Small intestine (tissue), 16 donors: ENCODE results near the gene HDAC11. TPM values are rescaled to one million over a fixed set of nuclear protein-coding genes. Genes with fewer than 3 reads are reported as not detected.
"Not testable (repeated sequence)": the region's sequence is repeated elsewhere in the genome, so short reads cannot be mapped to it uniquely, and the experiment has no call there.

ENCODE experiments used
- DNase-seq, 2 donors: peaks; one replicate each; pipeline versions ENCODE4 v3.0.0 to v3.0.0-alpha.2; 2013
- FAIRE-seq: peaks from 2 replicates; lab custom pipeline; 2012; peaks lifted over from hg19 to GRCh38; lab: Jason Lieb, UNC
- H3K27ac ChIP-seq, 3 donors: one replicate each; pipeline ENCODE4 v1.5.1; 2013; ENCODE audit warnings: low read length in 2 of 3, mild to moderate bottlenecking in 2 of 3, control low read depth in 1 of 3, inconsistent platforms in 1 of 3, low read depth in 1 of 3, moderate library complexity in 1 of 3
- H3K27me3 ChIP-seq, 3 donors: one replicate each; pipeline ENCODE4 v1.6.1; 2013; ENCODE audit warnings: low read length in 3 of 3, inconsistent platforms in 1 of 3; ENCODE audit not compliant: control insufficient read depth in 3 of 3, insufficient read depth in 3 of 3
- H3K36me3 ChIP-seq, 3 donors: one replicate each; pipeline ENCODE4 v1.6.1; 2013; ENCODE audit warnings: low read length in 3 of 3, inconsistent platforms in 1 of 3, low read depth in 1 of 3, mild to moderate bottlenecking in 1 of 3, moderate library complexity in 1 of 3; ENCODE audit not compliant: control insufficient read depth in 3 of 3, insufficient read depth in 2 of 3
- H3K4me1 ChIP-seq, 3 donors: one replicate each; pipeline ENCODE4 v1.6.1; 2013; ENCODE audit warnings: low read length in 2 of 3, inconsistent platforms in 1 of 3, low read depth in 1 of 3, mild to moderate bottlenecking in 1 of 3, moderate library complexity in 1 of 3; ENCODE audit not compliant: control insufficient read depth in 3 of 3, insufficient read depth in 2 of 3
- H3K4me3 ChIP-seq, 3 donors: one replicate each; pipeline ENCODE4 v1.5.1; 2013; ENCODE audit warnings: low read length in 3 of 3, control low read depth in 1 of 3, inconsistent platforms in 1 of 3, low read depth in 1 of 3, mild to moderate bottlenecking in 1 of 3, moderate library complexity in 1 of 3
- H3K9me3 ChIP-seq, 2 donors: one replicate each; pipeline ENCODE4 v1.6.1; 2013; ENCODE audit warnings: low read depth in 1 of 2, low read length in 1 of 2; ENCODE audit not compliant: control insufficient read depth in 2 of 2, insufficient read depth in 1 of 2
- WGBS, 3 donors: extraction: QIAGEN DNeasy Blood & Tissue Kit; methylation state at CpG; one replicate each; pipeline ENCODE4 v1.1.7; 2013; 5-methylcytosine and 5-hydroxymethylcytosine counted together
- long read RNA-seq, 10 donors: transcript quantifications; one replicate each; lab custom pipeline, GENCODE V29; 2026
- polyA plus RNA-seq, 4 donors: library from polyadenylated mRNA; stranded (reverse) in 3 of 4; unstranded in 1 of 4; fragments of 200-250 nt in 3 of 4; fragments of 120-200 nt in 1 of 4; gene quantifications; one replicate each; pipeline versions ENCODE4 v1.2.1 to v1.2.3, GENCODE V29; 2013
- donor health status: healthy with polysubstance abuse.
- donor health status: control.
- donor health status: control.
- donor health status: Bipolar disorder and iron deficiency.
- donor health status: healthy.

The HDAC11 gene, protein sequence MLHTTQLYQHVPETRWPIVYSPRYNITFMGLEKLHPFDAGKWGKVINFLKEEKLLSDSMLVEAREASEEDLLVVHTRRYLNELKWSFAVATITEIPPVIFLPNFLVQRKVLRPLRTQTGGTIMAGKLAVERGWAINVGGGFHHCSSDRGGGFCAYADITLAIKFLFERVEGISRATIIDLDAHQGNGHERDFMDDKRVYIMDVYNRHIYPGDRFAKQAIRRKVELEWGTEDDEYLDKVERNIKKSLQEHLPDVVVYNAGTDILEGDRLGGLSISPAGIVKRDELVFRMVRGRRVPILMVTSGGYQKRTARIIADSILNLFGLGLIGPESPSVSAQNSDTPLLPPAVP
- polyA plus RNA-seq: 10 to 100 TPM; 12.4 to 20.8 (median 18.7) TPM
- long read RNA-seq, donor 1: 0 reads
- long read RNA-seq, donor 2, partial matches to known transcripts: 0 of 1 reads
- long read RNA-seq, donor 2, other reads (novel, unspliced or antisense): 0 of 1 reads
- long read RNA-seq, donor 3, partial matches to known transcripts: 0 of 1 reads
- long read RNA-seq, donor 3, other reads (novel, unspliced or antisense): 0 of 1 reads
- long read RNA-seq, donor 4: 0 reads
- long read RNA-seq, donor 5: 0 reads
- long read RNA-seq, donor 6, partial matches to known transcripts: 0 of 6 reads
- long read RNA-seq, donor 6, other reads (novel, unspliced or antisense): 0 of 6 reads
- long read RNA-seq, donor 7: 0 reads
- long read RNA-seq, donor 8: 0 reads
- long read RNA-seq, donor 9: 0 reads
- long read RNA-seq, donor 10, partial matches to known transcripts: 0 of 3 reads
- long read RNA-seq, donor 10, other reads (novel, unspliced or antisense): 0 of 3 reads

DNA sequence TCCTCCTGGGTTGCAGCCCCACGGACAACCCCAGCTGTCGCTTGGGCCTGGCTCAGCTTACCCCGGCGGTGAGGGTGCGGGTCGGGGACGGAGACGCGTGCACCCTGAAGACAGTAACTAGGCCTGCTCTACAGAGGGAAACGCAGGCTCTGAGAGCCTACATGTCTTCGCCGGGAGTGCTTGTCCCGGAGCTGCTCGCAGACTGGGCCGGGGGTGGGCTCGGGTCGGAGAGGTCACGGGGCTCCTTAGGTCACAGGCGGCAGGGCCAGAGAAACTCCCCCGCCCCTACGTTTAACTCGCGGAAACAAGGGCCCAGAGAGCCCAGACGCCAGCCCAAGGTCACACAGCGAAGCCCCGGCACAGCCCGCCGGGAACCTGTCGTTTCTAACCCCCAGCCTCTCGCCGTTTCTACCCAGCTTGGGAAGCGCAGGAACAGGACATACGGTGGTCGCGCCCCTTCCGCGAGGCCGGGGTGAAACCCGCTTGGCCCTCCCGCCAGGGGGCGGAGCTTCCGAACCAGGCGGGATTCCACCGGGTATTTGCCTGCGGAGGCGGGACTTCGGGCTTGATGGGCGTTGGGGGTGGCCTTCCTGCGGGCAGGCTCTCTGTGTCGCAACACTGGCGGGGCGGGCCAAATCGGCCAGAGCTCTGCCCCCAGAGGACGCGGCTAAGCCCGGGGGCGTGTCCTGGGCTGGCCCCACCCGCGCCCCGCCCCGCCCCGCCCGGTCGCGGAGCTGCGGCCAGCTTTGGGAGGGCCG, at the start of gene HDAC11:
HDAC11 (plus strand) TSS at position 725 of the 758 bp plus-strand sequence. CDS start 42 bp downstream, outside the sequence.
- WGBS, 3 donors: 0 to 1% (median 0%) methylated on average over 47 to 67 of the region's 67 CpGs
- Histone ChIP-seq H3K36me3 (peaks cover 0 to 17% (median 0%) of the 10 kb centered on the region in 3 donors), H3K9me3 (no peaks in the 10 kb centered on the region), H3K4me3 (peak within 1 kb of the TSS; percentile 51 to 85 (median 65)), H3K27ac (peak within 1 kb of the TSS; percentile 80 to 93 (median 84)), H3K4me1 (peaks cover 0 to 36% (median 3%) of the 10 kb centered on the region in 3 donors), H3K27me3 (no peaks in the 10 kb centered on the region)
- FAIRE-seq: no peak
- DNase-seq: peak; percentile 98 to 99

DNA sequence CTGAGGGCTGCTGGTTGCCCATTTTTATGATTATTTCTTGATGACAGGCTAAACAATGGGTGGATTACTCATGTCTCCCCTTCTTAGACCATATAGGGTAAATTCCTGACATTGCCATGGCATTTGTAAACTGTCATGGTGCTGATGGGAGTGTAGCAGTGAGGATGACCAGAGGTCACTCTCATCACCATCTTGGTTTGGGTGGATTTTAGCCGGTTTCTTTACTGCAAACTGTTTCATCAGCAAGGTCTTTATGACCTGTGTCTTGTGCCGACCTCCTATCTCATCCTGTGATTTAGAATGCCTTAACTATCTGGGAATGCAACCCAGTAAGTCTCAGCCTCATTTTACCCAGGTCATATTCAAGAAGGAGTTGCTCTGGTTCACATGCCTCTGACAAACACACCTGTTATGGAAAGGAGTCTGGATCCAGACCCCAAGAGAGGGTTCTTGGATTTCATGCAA, 49.7 kb upstream of the HDAC11 start:
- not testable (repeated sequence) for FAIRE-seq, H3K27ac ChIP-seq, H3K9me3 ChIP-seq, H3K27me3 ChIP-seq, DNase-seq, H3K4me3 ChIP-seq, H3K4me1 ChIP-seq, H3K36me3 ChIP-seq
- WGBS, 3 donors: 80 to 85% (median 85%) methylated on average over 2 of the region's 2 CpGs

DNA sequence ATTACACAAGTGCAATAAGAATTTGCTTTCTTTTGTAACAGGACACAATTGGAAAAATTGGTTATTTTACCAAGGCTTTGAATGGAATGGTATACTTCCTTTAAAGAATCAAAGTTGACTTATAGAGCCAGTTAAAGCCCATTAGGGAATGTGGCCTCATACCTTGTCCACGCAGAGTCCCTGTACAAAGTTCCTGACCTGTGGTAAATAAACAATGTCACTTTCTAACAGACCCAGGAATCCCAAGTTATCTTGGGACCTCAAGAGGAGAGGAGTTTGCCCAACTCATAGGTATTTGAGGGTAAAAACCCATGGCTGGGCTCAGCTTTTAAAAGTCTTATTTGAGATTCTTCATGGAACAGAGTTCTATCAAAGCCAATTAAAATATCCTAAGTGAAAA, 48.0 kb upstream of the HDAC11 start:
- no peak for DNase-seq
- Histone ChIP-seq H3K27me3 (peaks cover 0 to 2% (median 0%) of the 10 kb centered on the region in 3 donors), H3K4me1 (no peaks in the 10 kb centered on the region), H3K36me3 (no peaks in the 10 kb centered on the region), H3K27ac (no peak overlapping the region), H3K4me3 (no peak overlapping the region), H3K9me3 (no peaks in the 10 kb centered on the region)
- 81 to 87% (median 85%) methylated on average over 1 of the region's 1 CpG for WGBS, 3 donors
- FAIRE-seq: no peak

DNA sequence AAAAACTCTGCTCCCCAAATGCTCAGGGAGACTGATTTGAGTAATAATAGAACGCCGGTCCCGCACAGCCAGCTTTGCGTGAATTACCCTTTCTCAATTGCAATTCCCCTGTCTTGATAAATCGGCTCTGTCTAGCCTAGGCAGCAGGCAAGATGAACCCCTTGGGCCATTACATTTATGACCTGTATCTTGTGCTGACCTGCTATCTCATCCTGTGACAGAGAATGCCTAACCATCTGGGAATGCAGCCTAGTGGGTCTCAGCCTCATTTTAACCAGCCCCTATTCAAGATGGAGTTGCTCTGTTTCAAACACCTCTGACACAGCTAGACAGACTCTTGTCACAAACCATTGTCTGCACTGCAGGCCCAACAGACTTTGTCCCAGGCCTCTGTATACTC, 46.2 kb upstream of the HDAC11 start:
- FAIRE-seq (no peak), DNase-seq (no peak)
- H3K27ac ChIP-seq: no peak overlapping the region
- H3K27me3 ChIP-seq: peaks cover 0 to 4% (median 0%) of the 10 kb centered on the region in 3 donors
- H3K4me1 ChIP-seq: no peaks in the 10 kb centered on the region
- no peaks in the 10 kb centered on the region for H3K9me3 ChIP-seq
- WGBS, 3 donors: 83 to 92% (median 87%) methylated on average over 5 of the region's 5 CpGs
- H3K36me3 ChIP-seq: no peaks in the 10 kb centered on the region
- no peak overlapping the region for H3K4me3 ChIP-seq

DNA sequence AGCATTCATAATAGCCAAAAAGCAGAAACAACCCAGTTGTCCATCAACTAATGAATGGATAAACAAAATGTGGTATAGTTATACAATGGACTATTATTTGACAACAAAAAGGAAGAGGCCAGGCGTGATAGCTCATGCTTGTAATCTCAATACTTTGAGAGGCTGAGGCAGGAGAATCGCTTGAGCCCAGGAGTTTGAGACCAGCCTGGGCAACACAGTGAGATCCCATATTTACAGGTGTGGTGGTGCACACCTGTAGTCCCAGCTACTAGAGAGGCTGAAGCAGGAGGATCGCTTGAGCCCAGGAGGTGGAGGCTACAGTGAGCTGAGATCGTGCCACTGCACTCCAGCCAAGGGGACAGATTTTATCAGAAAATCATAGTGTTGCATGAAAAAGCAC, 43.9 kb upstream of the HDAC11 start:
- not testable (repeated sequence) for H3K27me3 ChIP-seq, H3K36me3 ChIP-seq, H3K27ac ChIP-seq, FAIRE-seq, DNase-seq, H3K9me3 ChIP-seq, H3K4me1 ChIP-seq, H3K4me3 ChIP-seq
- WGBS, 3 donors: 88 to 92% (median 92%) methylated on average over 4 of the region's 4 CpGs

DNA sequence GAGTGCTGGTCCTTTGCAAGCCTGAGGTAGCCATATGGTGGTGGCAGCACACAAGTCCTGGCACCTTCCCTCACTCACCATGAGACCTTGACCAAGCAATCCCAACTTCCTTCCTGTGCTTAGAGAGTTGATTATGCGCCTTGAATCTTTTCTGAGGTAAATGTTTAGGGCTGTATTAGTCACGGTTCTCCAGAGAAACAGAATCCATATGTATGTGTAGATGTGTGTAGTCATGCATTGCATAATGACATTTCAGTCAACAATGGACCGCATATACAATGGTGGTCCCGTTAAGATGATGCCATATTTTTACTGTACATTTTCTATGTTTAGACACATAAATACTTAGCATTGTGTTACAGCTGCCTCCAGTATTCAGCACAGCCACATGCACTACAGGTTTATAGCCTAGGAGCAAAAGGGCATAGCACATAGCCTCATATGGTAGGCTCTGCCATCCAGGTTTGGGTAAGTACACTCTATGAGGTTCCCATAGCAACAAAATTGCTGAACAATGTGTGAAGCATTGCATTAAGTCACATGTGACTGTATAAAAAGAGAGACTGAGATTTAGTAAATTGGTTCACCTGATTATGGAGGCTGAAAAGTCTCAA, 39.8 kb upstream of the HDAC11 start:
- FAIRE-seq: no peak
- no peaks in the 10 kb centered on the region for H3K9me3 ChIP-seq

DNA sequence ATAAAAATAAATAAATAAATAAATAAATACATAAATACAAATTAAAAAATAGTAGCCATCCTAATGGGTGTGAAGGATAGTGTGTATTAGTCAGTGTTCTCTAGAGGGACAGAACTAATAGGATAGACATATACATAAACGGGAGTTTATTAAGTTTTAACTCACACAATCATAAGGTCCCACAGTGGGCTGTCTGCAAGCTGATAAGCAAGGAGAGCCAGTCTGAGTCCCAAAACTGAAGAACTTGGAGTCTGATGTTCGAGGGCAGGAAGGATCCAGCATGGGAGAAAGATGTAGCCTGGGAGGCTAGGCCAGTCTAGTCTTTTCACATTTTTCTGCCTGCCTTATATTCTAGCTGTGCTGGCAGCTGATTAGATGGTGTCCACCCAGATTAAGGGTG, 37.2 kb upstream of the HDAC11 start:
- not testable (repeated sequence) for FAIRE-seq, H3K4me1 ChIP-seq, H3K36me3 ChIP-seq, DNase-seq, H3K27me3 ChIP-seq, H3K27ac ChIP-seq, H3K9me3 ChIP-seq, H3K4me3 ChIP-seq
- WGBS, 3 donors: 90 to 94% (median 93%) methylated on average over 2 of the region's 2 CpGs

More for the DNA sequence above, 39.8 kb upstream of the HDAC11 start:
- H3K27ac ChIP-seq: no peak overlapping the region
- H3K27me3 ChIP-seq: peaks cover 0 to 3% (median 0%) of the 10 kb centered on the region in 3 donors
- WGBS, 3 donors: 51 to 67% (median 54%) methylated on average over 4 of the region's 4 CpGs
- DNase-seq: peak in 1 of 2 donors; percentile 56
- no peaks in the 10 kb centered on the region for H3K36me3 ChIP-seq
- H3K4me3 ChIP-seq: no peak overlapping the region
- no peaks in the 10 kb centered on the region for H3K4me1 ChIP-seq
